Naive thymus-derived CD4-positive, alpha-beta T cell (primary cell): ENCODE measurements around the gene UMODL1. TPM values are rescaled to one million over a fixed set of nuclear protein-coding genes. Genes with fewer than 3 reads are reported as not detected.

Source experiments
- ATAC-seq: fragments of 150-1000 bp; cut with Tn5 transposase; 2 replicates; pipeline ENCODE4 v1.10.0; 2021; ENCODE audit warnings: mild to moderate bottlenecking, moderate library complexity
- CTCF ChIA-PET: fragments of 350-600 bp; sonication (Branson Sonifier 250); formaldehyde crosslinking; loops from one replicate; lab custom pipeline; 2021; ENCODE audit warnings: antibody characterized with exemption; lab: Charles Lee
- POLR2A ChIA-PET: fragments of 350-600 bp; sonication (Branson Sonifier 250); formaldehyde crosslinking; loops from one replicate; lab custom pipeline; 2021; ENCODE audit warnings: antibody characterized with exemption, inconsistent platforms; lab: Charles Lee
- DNase-seq, 9 donors: peaks; one replicate each; pipeline versions ENCODE4 v3.0.0 to v3.0.0-alpha.2; 2020 to 2022; ENCODE audit warnings: mixed read lengths in 1 of 9
- H3K27ac ChIP-seq: one replicate; pipeline ENCODE4 v1.7.0; 2013; ENCODE audit warnings: mild to moderate bottlenecking, low read depth, low read length, moderate library complexity
- H3K27me3 ChIP-seq, 2 donors: one replicate each; pipeline ENCODE4 v1.7.0; 2013; ENCODE audit warnings: low read length in 2 of 2, mild to moderate bottlenecking in 2 of 2, moderate library complexity in 2 of 2; ENCODE audit not compliant: control insufficient read depth in 2 of 2, insufficient read depth in 2 of 2
- H3K36me3 ChIP-seq, 3 experiments: 1 replicate in 2 of 3; 2 replicates in 1 of 3; pipeline ENCODE4 v1.7.0; 2013; ENCODE audit warnings: low read length in 3 of 3, mild to moderate bottlenecking in 3 of 3, moderate library complexity in 1 of 3; ENCODE audit not compliant: insufficient read depth in 3 of 3, control insufficient read depth in 2 of 3
- H3K4me1 ChIP-seq, 2 donors: one replicate each; pipeline ENCODE4 v1.7.0; 2013; ENCODE audit warnings: low read length in 2 of 2, mild to moderate bottlenecking in 2 of 2, moderate library complexity in 1 of 2; ENCODE audit not compliant: control insufficient read depth in 2 of 2, insufficient read depth in 2 of 2
- H3K4me3 ChIP-seq: 2 replicates; pipeline ENCODE4 v1.7.0; 2013; ENCODE audit warnings: mild to moderate bottlenecking, low read length
- H3K9me3 ChIP-seq, 3 experiments: 1 replicate in 2 of 3; 2 replicates in 1 of 3; pipeline ENCODE4 v1.7.0; 2013; ENCODE audit warnings: low read length in 3 of 3; ENCODE audit not compliant: control insufficient read depth in 2 of 3
- H3K27ac Mint-ChIP-seq, 9 donors: one replicate each; pipeline ENCODE4 v1.8.0; 2020 to 2022; ENCODE audit warnings: mixed read lengths in 9 of 9, mild to moderate bottlenecking in 8 of 9, moderate library complexity in 5 of 9, inconsistent platforms in 2 of 9
- H3K27me3 Mint-ChIP-seq, 5 donors: one replicate each; pipeline ENCODE4 v1.8.0; 2021 to 2022; ENCODE audit warnings: mixed read lengths in 5 of 5, mild to moderate bottlenecking in 1 of 5
- H3K36me3 Mint-ChIP-seq, 5 donors: one replicate each; pipeline ENCODE4 v1.8.0; 2020 to 2022; ENCODE audit warnings: mixed read lengths in 5 of 5, mild to moderate bottlenecking in 3 of 5, inconsistent platforms in 1 of 5
- H3K4me1 Mint-ChIP-seq, 7 donors: one replicate each; pipeline ENCODE4 v1.8.0; 2020 to 2022; ENCODE audit warnings: mixed read lengths in 7 of 7, mild to moderate bottlenecking in 3 of 7, inconsistent platforms in 1 of 7
- H3K4me3 Mint-ChIP-seq, 10 donors: one replicate each; pipeline ENCODE4 v1.8.0; 2020 to 2022; ENCODE audit warnings: mild to moderate bottlenecking in 10 of 10, mixed read lengths in 10 of 10, moderate library complexity in 6 of 10, inconsistent platforms in 2 of 10
- H3K9me3 Mint-ChIP-seq, 11 donors: one replicate each; pipeline ENCODE4 v1.8.0; 2020 to 2022; ENCODE audit warnings: mixed read lengths in 11 of 11, mild to moderate bottlenecking in 4 of 11, inconsistent platforms in 1 of 11, moderate library complexity in 1 of 11
- intact Hi-C, 2 donors: fragments of 100-400 bp; cut with micrococcal nuclease; formaldehyde crosslinking; loops; one replicate each; pipeline ENCODE4 v1.15.1; 2023
- polyA plus RNA-seq, 2 donors: library from polyadenylated mRNA; unstranded; fragments of 300-500 nt; fragmentation: Illumina TruSeq; gene quantifications; one replicate each; pipeline ENCODE4 v1.2.3, GENCODE V29; 2021
- total RNA-seq, 6 experiments: library from RNA in 5 of 6; stranded (reverse) in 5 of 6; gene quantifications; 1 replicate in 5 of 6; 2 replicates in 1 of 6; pipeline ENCODE4 v1.2.3 and lab custom pipeline; 2021 to 2026

Gene UMODL1
- total and polyA plus RNA-seq, 7 experiments from 2014 or later: 0.11 to 1.7 (median 0.66) TPM; not detected in 1

GRCh38 chr21:42155045-42155855 is 84.1 kb downstream of the UMODL1 start:
- no peak overlapping the region for H3K27ac Mint-ChIP-seq
- Histone ChIP-seq H3K27ac (no peak overlapping the region), H3K27me3 (no peaks in the 10 kb centered on the region), H3K4me1 (peaks cover 0 to 13% of the 10 kb centered on the region in 2 donors), H3K9me3 (no peaks in the 10 kb centered on the region), H3K36me3 (no peaks in the 10 kb centered on the region), H3K4me3 (no peak overlapping the region)
- DNase-seq: no peak
- ChIA-PET POLR2A (interaction anchor here (0.7 kb wide), 1 partner anchor 45 kb away, joined by 5 read pairs; no protein-coding TSS in a partner anchor), CTCF (interaction anchor here (0.7 to 1.5 kb wide), 4 partner anchors 10 to 1421 kb away, joined by 3 to 4 read pairs (median 3); no protein-coding TSS in a partner anchor)
- H3K4me1 Mint-ChIP-seq: peaks cover 0 to 26% (median 12%) of the 10 kb centered on the region in 7 donors
- no peaks in the 10 kb centered on the region for H3K36me3 Mint-ChIP-seq
- peaks cover 0 to 7% (median 0%) of the 10 kb centered on the region in 5 donors for H3K27me3 Mint-ChIP-seq
- H3K9me3 Mint-ChIP-seq: no peaks in the 10 kb centered on the region
- no peak overlapping the region for H3K4me3 Mint-ChIP-seq
- intact Hi-C loops: no loop called here
- no peak for ATAC-seq

GRCh38 chr21:42156690-42157605 is 85.8 kb downstream of the UMODL1 start:
- DNase-seq (peak in 1 of 9 donors; percentile 16), ATAC-seq (no peak)
- no peaks in the 10 kb centered on the region for H3K36me3 ChIP-seq
- no peak overlapping the region for H3K27ac ChIP-seq
- H3K27ac Mint-ChIP-seq: no peak overlapping the region
- H3K4me1 Mint-ChIP-seq: peaks cover 10 to 41% (median 28%) of the 10 kb centered on the region in 7 donors
- CTCF ChIA-PET: interaction anchor here (0.6 kb wide), 2 partner anchors 85 to 171 kb away, joined by 3 read pairs; no protein-coding TSS in a partner anchor
- H3K4me3 Mint-ChIP-seq: no peak overlapping the region
- POLR2A ChIA-PET: no interaction called here
- H3K27me3 Mint-ChIP-seq: peaks cover 0 to 9% (median 0%) of the 10 kb centered on the region in 5 donors
- H3K27me3 ChIP-seq: no peaks in the 10 kb centered on the region
- no peaks in the 10 kb centered on the region for H3K9me3 ChIP-seq
- H3K36me3 Mint-ChIP-seq: no peaks in the 10 kb centered on the region
- intact Hi-C loops: no loop called here
- H3K4me3 ChIP-seq: no peak overlapping the region
- H3K4me1 ChIP-seq: peaks cover 7 to 30% of the 10 kb centered on the region in 2 donors
- no peaks in the 10 kb centered on the region for H3K9me3 Mint-ChIP-seq

GRCh38 chr21:42157606-42158310 is 86.6 kb downstream of the UMODL1 start:
- POLR2A ChIA-PET: no interaction called here
- H3K9me3 ChIP-seq: no peaks in the 10 kb centered on the region

DNA sequence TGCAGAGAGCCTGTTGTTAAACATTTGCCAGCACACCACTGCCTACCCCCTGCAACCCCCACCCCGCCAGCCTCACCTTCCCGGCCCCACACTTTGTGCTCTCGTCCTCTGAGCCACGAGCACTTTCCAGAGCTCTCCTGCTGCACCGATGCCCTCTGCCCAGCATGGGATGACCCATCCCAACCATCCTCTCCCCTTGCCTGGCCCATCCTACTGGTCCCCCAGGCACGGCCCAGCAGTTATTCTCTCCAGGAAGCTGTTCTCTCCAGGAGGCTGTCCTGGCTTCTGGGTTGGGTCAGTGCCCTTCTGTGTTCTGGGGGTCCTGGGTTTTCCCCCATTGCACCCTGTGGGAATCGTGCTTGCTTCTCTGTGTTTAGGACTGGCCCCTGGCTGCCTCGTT is 87.7 kb downstream of the UMODL1 start:
- H3K27ac Mint-ChIP-seq: peak overlapping the region in 3 of 9 donors; percentile 28 to 58 (median 31)
- H3K4me1 ChIP-seq: peaks cover 7 to 33% of the 10 kb centered on the region in 2 donors
- POLR2A ChIA-PET: no interaction called here
- no peaks in the 10 kb centered on the region for H3K36me3 Mint-ChIP-seq
- no peak overlapping the region for H3K4me3 ChIP-seq
- H3K27me3 ChIP-seq: no peaks in the 10 kb centered on the region
- peaks cover 21 to 53% (median 37%) of the 10 kb centered on the region in 7 donors for H3K4me1 Mint-ChIP-seq
- H3K9me3 Mint-ChIP-seq: no peaks in the 10 kb centered on the region
- H3K27ac ChIP-seq: no peak overlapping the region
- no peaks in the 10 kb centered on the region for H3K9me3 ChIP-seq
- H3K36me3 ChIP-seq: no peaks in the 10 kb centered on the region
- CTCF ChIA-PET: interaction anchor here (1.5 kb wide), 1 partner anchor 100 kb away, joined by 4 read pairs; no protein-coding TSS in a partner anchor
- intact Hi-C loops: no loop called here
- DNase-seq (peak in 1 of 9 donors; percentile 8), ATAC-seq (no peak)
- peaks cover 0 to 9% (median 0%) of the 10 kb centered on the region in 5 donors for H3K27me3 Mint-ChIP-seq
- peak overlapping the region in 1 of 10 donors; percentile 54 for H3K4me3 Mint-ChIP-seq

More at GRCh38 chr21:42157606-42158310, 86.6 kb downstream of the UMODL1 start:
- Histone ChIP-seq H3K27me3 (no peaks in the 10 kb centered on the region), H3K4me1 (peaks cover 7 to 33% of the 10 kb centered on the region in 2 donors), H3K4me3 (no peak overlapping the region), H3K36me3 (no peaks in the 10 kb centered on the region), H3K27ac (no peak overlapping the region)
- H3K4me3 Mint-ChIP-seq: no peak overlapping the region
- ATAC-seq (no peak), DNase-seq (no peak)
- H3K4me1 Mint-ChIP-seq: peaks cover 17 to 45% (median 35%) of the 10 kb centered on the region in 7 donors
- CTCF ChIA-PET: interaction anchor here (0.6 to 1.5 kb wide), 2 partner anchors 85 to 101 kb away, joined by 3 to 4 read pairs; no protein-coding TSS in a partner anchor
- no peaks in the 10 kb centered on the region for H3K9me3 Mint-ChIP-seq
- H3K27me3 Mint-ChIP-seq: peaks cover 0 to 9% (median 0%) of the 10 kb centered on the region in 5 donors
- H3K36me3 Mint-ChIP-seq: no peaks in the 10 kb centered on the region
- no peak overlapping the region for H3K27ac Mint-ChIP-seq
- intact Hi-C loops: no loop called here

DNA sequence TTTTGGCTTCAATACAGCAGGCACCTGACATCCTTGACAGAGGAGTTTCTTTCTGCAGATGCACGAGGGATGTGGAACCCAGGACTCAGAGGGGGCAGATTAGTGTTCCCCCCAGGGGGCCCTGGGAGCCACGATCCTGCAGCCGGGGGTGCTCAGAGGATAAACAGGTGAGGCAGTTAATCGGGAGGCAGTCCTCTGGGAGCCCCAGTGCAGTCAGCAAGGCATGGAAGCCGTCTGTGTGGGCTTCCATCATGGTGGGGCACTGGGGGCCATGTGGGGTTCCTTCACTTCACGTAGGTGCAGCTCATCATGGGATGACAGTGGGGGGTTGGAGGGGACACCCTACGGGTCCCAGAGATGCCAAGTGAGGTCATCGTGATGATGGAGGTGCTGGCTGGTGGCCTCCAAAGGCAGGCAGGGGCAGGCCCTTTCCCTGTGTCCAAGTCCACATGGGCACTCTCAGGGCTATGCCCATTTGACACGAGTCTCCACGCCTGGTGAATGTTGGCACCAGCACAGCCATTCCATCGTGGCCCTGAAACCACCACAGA is 88.5 kb downstream of the UMODL1 start:
- H3K27me3 Mint-ChIP-seq: peaks cover 0 to 9% (median 0%) of the 10 kb centered on the region in 5 donors
- CTCF ChIA-PET: interaction anchor here (1.1 to 1.5 kb wide), 3 partner anchors 79 to 100 kb away, joined by 3 to 4 read pairs (median 3); no protein-coding TSS in a partner anchor
- peaks cover 7 to 33% of the 10 kb centered on the region in 2 donors for H3K4me1 ChIP-seq
- no peaks in the 10 kb centered on the region for H3K36me3 Mint-ChIP-seq
- no peak overlapping the region for H3K4me3 ChIP-seq
- intact Hi-C loops: loop anchor here in 1 of 2 donors (5.0 kb wide), 1 partner anchor 78 kb away; no protein-coding TSS in a partner anchor
- H3K27me3 ChIP-seq: no peaks in the 10 kb centered on the region
- H3K4me1 Mint-ChIP-seq: peaks cover 25 to 61% (median 44%) of the 10 kb centered on the region in 7 donors
- ATAC-seq (no peak), DNase-seq (peak in 1 of 9 donors; percentile 18)
- POLR2A ChIA-PET: interaction anchor here (1.3 kb wide), 1 partner anchor 79 kb away, joined by 3 read pairs; no protein-coding TSS in a partner anchor
- no peak overlapping the region for H3K27ac ChIP-seq
- no peaks in the 10 kb centered on the region for H3K36me3 ChIP-seq
- no peaks in the 10 kb centered on the region for H3K9me3 Mint-ChIP-seq
- H3K4me3 Mint-ChIP-seq: peak overlapping the region in 5 of 10 donors; percentile 13 to 54 (median 37)
- H3K9me3 ChIP-seq: no peaks in the 10 kb centered on the region
- peak overlapping the region in 7 of 9 donors; percentile 28 to 81 (median 51) for H3K27ac Mint-ChIP-seq
